Caco-2 (cell line): Measurements from ENCODE around the gene CACNG6. TPM values are rescaled to one million over a fixed set of nuclear protein-coding genes. Genes with fewer than 3 reads are reported as not detected.
A peak's percentile ranks its signal among the peaks of the same experiment; 100 is the strongest.

Experiments used
- BruUV-seq: library from RNA; stranded (reverse); fragments of 400-500 nt; replicated peaks from 2 replicates; lab custom pipeline; 2021; lab: Mats Ljungman, UMichigan
- CTCF ChIA-PET: fragments of 300-600 bp; sonication (Branson Sonifier 250); formaldehyde crosslinking; loops from one replicate; lab custom pipeline; 2022; ENCODE audit warnings: antibody characterized with exemption; lab: Charles Lee
- POLR2A ChIA-PET: fragments of 300-600 bp; sonication (Branson Sonifier 250); formaldehyde crosslinking; loops from one replicate; lab custom pipeline; 2022; ENCODE audit warnings: antibody characterized with exemption; lab: Charles Lee
- DNase-seq, 2 experiments: peaks; one replicate each; pipeline versions ENCODE4 v3.0.0 to v3.0.0-alpha.2; 2020 to 2022
- H3K27me3 ChIP-seq: replicated peaks from 2 replicates; pipeline ENCODE4 v1.6.0; 2011; ENCODE audit warnings: low read length; ENCODE audit not compliant: control insufficient read depth, insufficient read depth
- H3K36me3 ChIP-seq: 2 replicates; pipeline ENCODE4 v1.5.1; 2011; ENCODE audit warnings: low read length; ENCODE audit not compliant: control insufficient read depth, insufficient read depth
- H3K4me1 ChIP-seq: fragments of 250-450 bp; sonication (Bioruptor Pico); 2 replicates; pipeline ENCODE4 v1.5.1; 2020; ENCODE audit warnings: mild to moderate bottlenecking
- H3K4me3 ChIP-seq: 2 replicates; pipeline ENCODE4 v1.5.1; 2011; ENCODE audit warnings: low read depth, mild to moderate bottlenecking, control low read depth, low read length
- H3K9me3 ChIP-seq: fragments of 250-450 bp; sonication (Bioruptor Pico); 2 replicates; pipeline ENCODE4 v1.5.1; 2020; ENCODE audit warnings: mild to moderate bottlenecking, moderate library complexity
- H3K27ac Mint-ChIP-seq: one replicate; pipeline ENCODE4 v1.8.0; 2022; ENCODE audit warnings: mixed read lengths; ENCODE audit not compliant: unreplicated experiment
- H3K27me3 Mint-ChIP-seq: one replicate; pipeline ENCODE4 v1.8.0; 2022; ENCODE audit warnings: mixed read lengths; ENCODE audit not compliant: insufficient read depth, unreplicated experiment
- H3K36me3 Mint-ChIP-seq: one replicate; pipeline ENCODE4 v1.8.0; 2022; ENCODE audit warnings: mild to moderate bottlenecking, mixed read lengths; ENCODE audit not compliant: insufficient read depth, unreplicated experiment
- H3K4me1 Mint-ChIP-seq: one replicate; pipeline ENCODE4 v1.8.0; 2022; ENCODE audit warnings: low read depth, mixed read lengths; ENCODE audit not compliant: unreplicated experiment
- H3K4me3 Mint-ChIP-seq: one replicate; pipeline ENCODE4 v1.8.0; 2022; ENCODE audit warnings: mild to moderate bottlenecking, moderate library complexity, mixed read lengths; ENCODE audit not compliant: unreplicated experiment
- H3K9me3 Mint-ChIP-seq: one replicate; pipeline ENCODE4 v1.8.0; 2022; ENCODE audit warnings: mixed read lengths; ENCODE audit not compliant: unreplicated experiment
- intact Hi-C: fragments of 100-400 bp; cut with micrococcal nuclease; formaldehyde crosslinking; loops from one replicate; pipeline ENCODE4 v1.10.0; 2022; ENCODE audit not compliant: unreplicated experiment
- total RNA-seq: library from RNA; stranded (reverse); gene quantifications from 2 replicates; pipeline ENCODE4 v1.2.3, GENCODE V29; 2022
- TF ChIP-seq, protein P1 (sequence below), 2 experiments: fragments of 200-600 bp in 1 of 2; IDR thresholded peaks; 1 replicate in 1 of 2; 2 replicates in 1 of 2; pipeline versions ENCODE4 v1.5.1 to v1.8.0; 2011 to 2022; ENCODE audit warnings: antibody characterized with exemption in 1 of 2, control low read depth in 1 of 2, inconsistent platforms in 1 of 2, low read depth in 1 of 2, low read length in 1 of 2, mild to moderate bottlenecking in 1 of 2, moderate library complexity in 1 of 2; ENCODE audit not compliant: insufficient read depth in 1 of 2, severe bottlenecking in 1 of 2, unreplicated experiment in 1 of 2

The CACNG6 gene
- total RNA-seq, 1 experiment from 2014 or later: 1.4 TPM

DNA sequence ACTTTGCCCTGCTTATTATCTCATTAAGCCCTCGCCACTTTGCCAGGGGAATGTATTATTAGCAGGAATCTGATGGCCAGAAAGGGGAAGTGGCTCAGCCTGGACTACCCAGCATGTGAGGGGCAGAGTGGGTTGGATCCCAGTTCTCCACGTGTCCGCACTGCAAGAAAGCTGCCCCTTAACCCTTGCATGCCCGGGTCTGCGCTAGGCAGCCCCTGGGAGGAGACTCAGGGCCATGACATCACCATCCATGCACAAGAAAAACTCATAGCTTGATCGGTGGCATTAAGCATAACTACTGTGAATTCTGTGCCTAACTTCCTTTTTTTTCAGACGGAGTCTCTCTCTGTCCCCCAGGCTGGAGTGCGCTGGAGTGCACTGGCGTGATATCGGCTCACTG is 19.8 kb upstream of the CACNG6 start:
- Mint-ChIP-seq H3K4me1 (no peaks in the 10 kb centered on the region), H3K36me3 (no peaks in the 10 kb centered on the region), H3K4me3 (no peak overlapping the region), H3K27me3 (no peaks in the 10 kb centered on the region), H3K27ac (no peak overlapping the region), H3K9me3 (no peaks in the 10 kb centered on the region)
- Histone ChIP-seq H3K27me3 (no peaks in the 10 kb centered on the region), H3K4me1 (no peaks in the 10 kb centered on the region), H3K9me3 (no peaks in the 10 kb centered on the region), H3K36me3 (no peaks in the 10 kb centered on the region), H3K4me3 (no peak overlapping the region)
- CTCF ChIA-PET: no interaction called here
- BruUV-seq: no TSS peak
- intact Hi-C loops: no loop called here
- TF ChIP-seq, protein P1, sequence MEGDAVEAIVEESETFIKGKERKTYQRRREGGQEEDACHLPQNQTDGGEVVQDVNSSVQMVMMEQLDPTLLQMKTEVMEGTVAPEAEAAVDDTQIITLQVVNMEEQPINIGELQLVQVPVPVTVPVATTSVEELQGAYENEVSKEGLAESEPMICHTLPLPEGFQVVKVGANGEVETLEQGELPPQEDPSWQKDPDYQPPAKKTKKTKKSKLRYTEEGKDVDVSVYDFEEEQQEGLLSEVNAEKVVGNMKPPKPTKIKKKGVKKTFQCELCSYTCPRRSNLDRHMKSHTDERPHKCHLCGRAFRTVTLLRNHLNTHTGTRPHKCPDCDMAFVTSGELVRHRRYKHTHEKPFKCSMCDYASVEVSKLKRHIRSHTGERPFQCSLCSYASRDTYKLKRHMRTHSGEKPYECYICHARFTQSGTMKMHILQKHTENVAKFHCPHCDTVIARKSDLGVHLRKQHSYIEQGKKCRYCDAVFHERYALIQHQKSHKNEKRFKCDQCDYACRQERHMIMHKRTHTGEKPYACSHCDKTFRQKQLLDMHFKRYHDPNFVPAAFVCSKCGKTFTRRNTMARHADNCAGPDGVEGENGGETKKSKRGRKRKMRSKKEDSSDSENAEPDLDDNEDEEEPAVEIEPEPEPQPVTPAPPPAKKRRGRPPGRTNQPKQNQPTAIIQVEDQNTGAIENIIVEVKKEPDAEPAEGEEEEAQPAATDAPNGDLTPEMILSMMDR (IDR thresholded peaks at IDR 0.05; ENCODE audit: insufficient read depth in 1 of 2, low read depth in 1 of 2, low read length in 1 of 2, severe bottlenecking in 1 of 2, unreplicated experiment in 1 of 2): no peak
- no peak for DNase-seq
- POLR2A ChIA-PET: no interaction called here

DNA sequence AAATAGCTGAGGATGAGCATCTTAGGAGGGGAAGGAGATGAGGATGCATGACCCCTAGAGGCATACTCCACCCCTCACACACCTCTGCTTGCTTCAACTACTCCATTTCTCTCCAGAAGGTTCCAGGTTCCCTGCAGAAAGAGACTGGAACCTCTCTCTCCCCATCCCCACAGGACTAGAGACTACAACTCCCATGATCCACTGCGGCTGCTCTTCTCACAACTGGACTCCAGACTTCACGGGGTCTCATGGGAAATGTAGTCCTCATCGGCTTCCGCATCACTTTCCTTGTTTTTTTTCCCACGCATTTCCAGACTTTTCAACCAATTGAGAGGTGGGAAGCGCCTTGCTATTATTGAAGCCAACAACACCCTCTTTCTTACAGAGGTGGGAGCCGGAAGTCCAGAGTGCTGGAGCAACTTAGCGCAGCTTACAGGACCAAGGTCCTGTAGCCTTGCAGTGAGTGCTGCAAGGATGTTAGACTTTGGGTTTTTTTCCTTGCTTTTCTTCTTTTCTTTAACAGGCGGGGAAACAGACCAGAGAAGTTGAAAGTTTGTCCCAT is 13.9 kb upstream of the CACNG6 start:
- Mint-ChIP-seq H3K27me3 (no peaks in the 10 kb centered on the region), H3K36me3 (no peaks in the 10 kb centered on the region), H3K9me3 (peaks cover 22% of the 10 kb centered on the region), H3K4me3 (no peak overlapping the region), H3K4me1 (no peaks in the 10 kb centered on the region), H3K27ac (no peak overlapping the region)
- ChIA-PET CTCF (no interaction called here), POLR2A (no interaction called here)
- H3K4me1 ChIP-seq: no peaks in the 10 kb centered on the region
- no peak overlapping the region for H3K4me3 ChIP-seq
- H3K36me3 ChIP-seq: no peaks in the 10 kb centered on the region
- no peaks in the 10 kb centered on the region for H3K27me3 ChIP-seq
- TF ChIP-seq, protein P1 (IDR thresholded peaks at IDR 0.05; ENCODE audit: insufficient read depth in 1 of 2, low read depth in 1 of 2, low read length in 1 of 2, severe bottlenecking in 1 of 2, unreplicated experiment in 1 of 2): no peak
- no TSS peak for BruUV-seq
- DNase-seq: peak; percentile 35 to 50
- H3K9me3 ChIP-seq: no peaks in the 10 kb centered on the region
- intact Hi-C loops: no loop called here

DNA sequence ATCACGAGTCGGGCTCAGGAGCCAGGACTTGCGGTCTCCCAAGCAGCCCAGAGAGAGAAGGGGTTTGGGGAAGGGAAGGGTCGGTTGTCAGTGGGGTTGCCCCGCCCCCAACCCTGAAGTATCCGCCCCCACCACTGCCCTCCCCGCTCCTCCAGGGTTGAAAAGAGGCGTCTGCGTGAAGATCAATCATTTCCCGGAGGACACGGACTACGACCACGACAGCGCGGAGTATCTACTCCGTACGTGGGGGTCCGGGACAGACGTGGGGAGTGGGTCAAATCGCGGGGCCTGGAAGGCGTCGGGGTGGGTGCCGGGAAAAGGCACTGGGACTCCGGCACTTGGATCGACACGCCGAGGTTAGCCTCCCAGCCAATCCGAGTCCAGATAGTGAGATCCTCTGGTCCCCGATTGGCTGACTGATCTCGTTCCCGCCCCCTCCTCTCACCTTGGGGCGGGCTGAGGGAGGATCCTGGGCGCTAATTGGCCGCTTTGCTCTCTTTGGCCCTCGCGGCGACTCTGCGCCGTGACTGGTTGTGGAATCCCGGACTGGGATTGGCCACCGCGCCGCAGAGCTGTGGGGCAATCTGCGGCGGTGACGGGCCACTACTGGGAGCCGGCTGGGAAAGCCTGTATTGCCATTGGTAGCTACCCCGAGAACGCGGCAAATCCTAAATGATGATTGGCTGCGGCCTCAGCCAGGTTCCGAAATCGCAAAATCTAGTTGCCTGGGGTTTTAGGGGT is 13.3 kb upstream of the CACNG6 start:
- no peaks in the 10 kb centered on the region for H3K36me3 Mint-ChIP-seq
- ChIA-PET POLR2A (no interaction called here), CTCF (no interaction called here)
- peaks cover 22% of the 10 kb centered on the region for H3K9me3 Mint-ChIP-seq
- intact Hi-C loops: no loop called here
- no TSS peak for BruUV-seq
- H3K9me3 ChIP-seq: no peaks in the 10 kb centered on the region
- H3K4me3 Mint-ChIP-seq: no peak overlapping the region
- TF ChIP-seq, protein P1 (IDR thresholded peaks at IDR 0.05; ENCODE audit: insufficient read depth in 1 of 2, low read depth in 1 of 2, low read length in 1 of 2, severe bottlenecking in 1 of 2, unreplicated experiment in 1 of 2): no peak
- DNase-seq: no peak
- H3K36me3 ChIP-seq: no peaks in the 10 kb centered on the region
- no peak overlapping the region for H3K4me3 ChIP-seq
- H3K27me3 Mint-ChIP-seq: no peaks in the 10 kb centered on the region
- H3K27me3 ChIP-seq: no peaks in the 10 kb centered on the region
- H3K4me1 Mint-ChIP-seq: no peaks in the 10 kb centered on the region
- no peaks in the 10 kb centered on the region for H3K4me1 ChIP-seq
- H3K27ac Mint-ChIP-seq: no peak overlapping the region
